ENCODE results near the gene RYR3.

Gene RYR3

GRCh38 chr15:33618350-33618749 is 307.6 kb downstream of the RYR3 start:
- no peak overlapping the region for H4K12ac ChIP-seq (ENCODE audit: low read depth, low read length)
- no CpG with 5 or more reads among the region's 5 CpGs for WGBS (ENCODE audit: extremely low coverage, insufficient coverage, insufficient read length)
- H2BK5ac ChIP-seq (ENCODE audit: low read depth, low read length, poor library complexity), result no peak overlapping the region
- no peaks in the 10 kb centered on the region for H3K9me3 ChIP-seq (ENCODE audit: insufficient read depth, low read depth, low read length)
- H2AFZ ChIP-seq (ENCODE audit: insufficient read depth, low read length, poor library complexity), result no peak overlapping the region
- H3K4ac ChIP-seq (ENCODE audit: low read depth, low read length), result no peak overlapping the region
- no peaks in the 10 kb centered on the region for H3K36me3 ChIP-seq (ENCODE audit: control insufficient read depth in 1 of 2, insufficient read depth in 2 of 2, low read length in 2 of 2)
- no peak overlapping the region for H2AK5ac ChIP-seq (ENCODE audit: low read length)
- H2BK120ac ChIP-seq (ENCODE audit: insufficient read depth, low read length, poor library complexity), result no peak overlapping the region
- H4K8ac ChIP-seq (ENCODE audit: low read depth, low read length), result no peak overlapping the region
- no peak overlapping the region for H2BK12ac ChIP-seq (ENCODE audit: low read length)
- no peak overlapping the region for H3K27ac ChIP-seq (ENCODE audit: low read depth, low read length)
- no peak overlapping the region for H3K9ac ChIP-seq (ENCODE audit: low read length)
- H3K23ac ChIP-seq (ENCODE audit: low read length), result no peak overlapping the region
- H3K4me1 ChIP-seq (ENCODE audit: control insufficient read depth in 1 of 2, insufficient read depth in 2 of 2, low read length in 2 of 2), result no peaks in the 10 kb centered on the region
- H3K18ac ChIP-seq (ENCODE audit: low read length), result no peak overlapping the region
- peak; percentile 5 to 54 for DNase-seq
- H3K27me3 ChIP-seq (ENCODE audit: insufficient read depth, low read length), result no peaks in the 10 kb centered on the region
- H3K4me3 ChIP-seq (ENCODE audit: low read depth, low read length), result no peak overlapping the region
- no peaks in the 10 kb centered on the region for H3K79me2 ChIP-seq (ENCODE audit: control insufficient read depth, insufficient read depth, low read length, poor library complexity)
- no peak overlapping the region for H3K4me2 ChIP-seq (ENCODE audit: low read length)
- H3K79me1 ChIP-seq (ENCODE audit: low read length), result no peaks in the 10 kb centered on the region
- H4K91ac ChIP-seq (ENCODE audit: low read depth, low read length), result no peak overlapping the region
- H3K14ac ChIP-seq (ENCODE audit: low read length), result no peak overlapping the region

DNA sequence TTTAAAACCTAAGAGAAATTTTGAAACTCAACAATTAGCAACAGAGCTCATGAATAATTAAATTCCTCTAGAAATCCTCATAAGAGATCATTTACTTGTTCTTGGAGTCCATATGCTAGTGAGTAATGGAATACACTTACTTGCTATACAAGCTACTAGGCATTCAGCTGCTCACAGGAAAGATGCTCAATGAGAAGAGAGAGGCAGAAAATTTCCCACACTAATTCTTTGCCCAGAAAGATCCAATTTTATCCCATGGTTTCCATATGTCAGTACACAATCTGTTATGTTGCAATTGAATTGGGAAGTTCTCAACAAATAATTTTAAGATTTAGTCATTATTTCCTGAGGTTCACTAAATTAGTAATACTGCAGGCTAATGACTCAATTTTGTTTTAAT is 310.4 kb downstream of the RYR3 start:
- Histone ChIP-seq H2AFZ (ENCODE audit: insufficient read depth, low read length, poor library complexity) (no peak overlapping the region), H3K23ac (ENCODE audit: low read length) (no peak overlapping the region), H2BK5ac (ENCODE audit: low read depth, low read length, poor library complexity) (no peak overlapping the region), H3K79me2 (ENCODE audit: control insufficient read depth, insufficient read depth, low read length, poor library complexity) (no peaks in the 10 kb centered on the region), H3K27ac (ENCODE audit: low read depth, low read length) (no peak overlapping the region), H4K12ac (ENCODE audit: low read depth, low read length) (no peak overlapping the region), H3K4me1 (ENCODE audit: control insufficient read depth in 1 of 2, insufficient read depth in 2 of 2, low read length in 2 of 2) (no peaks in the 10 kb centered on the region), H3K4ac (ENCODE audit: low read depth, low read length) (no peak overlapping the region), H3K18ac (ENCODE audit: low read length) (no peak overlapping the region), H2AK5ac (ENCODE audit: low read length) (no peak overlapping the region), H2BK12ac (ENCODE audit: low read length) (no peak overlapping the region), H2BK120ac (ENCODE audit: insufficient read depth, low read length, poor library complexity) (no peak overlapping the region), H3K27me3 (ENCODE audit: insufficient read depth, low read length) (no peaks in the 10 kb centered on the region), H3K9me3 (ENCODE audit: insufficient read depth, low read depth, low read length) (no peaks in the 10 kb centered on the region), H3K4me3 (ENCODE audit: low read depth, low read length) (no peak overlapping the region), H4K91ac (ENCODE audit: low read depth, low read length) (no peak overlapping the region), H4K8ac (ENCODE audit: low read depth, low read length) (no peak overlapping the region), H3K36me3 (ENCODE audit: control insufficient read depth in 1 of 2, insufficient read depth in 2 of 2, low read length in 2 of 2) (no peaks in the 10 kb centered on the region), H3K79me1 (ENCODE audit: low read length) (no peaks in the 10 kb centered on the region), H3K14ac (ENCODE audit: low read length) (no peak overlapping the region), H3K4me2 (ENCODE audit: low read length) (no peak overlapping the region), H3K9ac (ENCODE audit: low read length) (no peak overlapping the region)
- no peak for DNase-seq

DNA sequence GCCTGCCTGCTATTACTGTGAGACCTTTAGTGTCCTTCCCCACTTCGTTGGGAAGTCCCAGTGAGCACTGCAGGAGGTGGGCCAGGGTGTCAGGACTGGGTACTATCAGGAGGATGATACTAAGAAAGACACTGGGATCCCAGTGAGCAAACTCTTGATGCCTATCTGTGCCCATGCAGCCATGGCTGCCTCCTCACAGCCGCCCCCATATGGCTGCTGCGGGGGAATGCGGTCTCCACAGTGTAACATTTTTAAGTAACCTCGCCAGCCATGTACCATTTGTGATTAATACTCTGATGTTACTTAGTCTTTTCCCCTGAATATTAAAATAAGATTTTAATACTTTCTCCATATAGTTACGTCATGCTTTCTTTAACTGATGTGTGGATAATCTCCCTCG is 312.2 kb downstream of the RYR3 start:
- Histone ChIP-seq H4K8ac (ENCODE audit: low read depth, low read length) (no peak overlapping the region), H3K27ac (ENCODE audit: low read depth, low read length) (no peak overlapping the region)
- WGBS (ENCODE audit: extremely low coverage, insufficient coverage, insufficient read length), result no CpG with 5 or more reads among the region's 7 CpGs

DNA sequence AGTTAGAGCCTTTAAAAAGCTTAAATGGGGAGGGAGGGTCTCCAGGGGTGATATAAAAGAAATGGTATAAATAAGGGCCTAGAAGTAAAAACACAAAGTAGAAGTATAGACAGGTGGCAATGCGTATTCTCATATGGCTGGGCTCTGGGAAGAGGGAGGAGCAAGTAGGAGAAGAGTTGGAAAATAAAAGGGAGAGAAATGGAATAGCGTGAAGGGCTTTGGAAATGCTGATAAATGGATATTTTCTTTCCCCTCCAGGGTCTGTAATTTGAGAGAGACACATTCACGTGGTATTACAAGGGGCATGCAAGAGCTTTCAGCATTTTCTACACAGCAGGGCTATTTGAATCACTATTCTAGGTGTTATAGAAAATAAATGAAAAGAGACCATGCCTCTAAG is 313.7 kb downstream of the RYR3 start:
- Histone ChIP-seq H3K4me2 (ENCODE audit: low read length) (no peak overlapping the region), H2BK12ac (ENCODE audit: low read length) (no peak overlapping the region), H3K79me2 (ENCODE audit: control insufficient read depth, insufficient read depth, low read length, poor library complexity) (no peaks in the 10 kb centered on the region), H4K12ac (ENCODE audit: low read depth, low read length) (no peak overlapping the region), H4K8ac (ENCODE audit: low read depth, low read length) (no peak overlapping the region), H3K79me1 (ENCODE audit: low read length) (no peaks in the 10 kb centered on the region), H3K4me1 (ENCODE audit: control insufficient read depth in 1 of 2, insufficient read depth in 2 of 2, low read length in 2 of 2) (no peaks in the 10 kb centered on the region), H3K9me3 (ENCODE audit: insufficient read depth, low read depth, low read length) (peaks cover 2% of the 10 kb centered on the region), H2BK5ac (ENCODE audit: low read depth, low read length, poor library complexity) (no peak overlapping the region), H2BK120ac (ENCODE audit: insufficient read depth, low read length, poor library complexity) (no peak overlapping the region), H3K4me3 (ENCODE audit: low read depth, low read length) (no peak overlapping the region), H3K18ac (ENCODE audit: low read length) (no peak overlapping the region), H3K27ac (ENCODE audit: low read depth, low read length) (no peak overlapping the region), H4K91ac (ENCODE audit: low read depth, low read length) (no peak overlapping the region), H3K14ac (ENCODE audit: low read length) (no peak overlapping the region), H3K36me3 (ENCODE audit: control insufficient read depth in 1 of 2, insufficient read depth in 2 of 2, low read length in 2 of 2) (peaks cover 0 to 2% of the 10 kb centered on the region in 2 experiments), H2AK5ac (ENCODE audit: low read length) (no peak overlapping the region), H3K27me3 (ENCODE audit: insufficient read depth, low read length) (no peaks in the 10 kb centered on the region), H2AFZ (ENCODE audit: insufficient read depth, low read length, poor library complexity) (no peak overlapping the region), H3K9ac (ENCODE audit: low read length) (no peak overlapping the region), H3K23ac (ENCODE audit: low read length) (no peak overlapping the region), H3K4ac (ENCODE audit: low read depth, low read length) (no peak overlapping the region)
- WGBS (ENCODE audit: extremely low coverage, insufficient coverage, insufficient read length), result 100% methylated on average over 1 of the region's 3 CpGs
- DNase-seq, result no peak

More for the DNA sequence above, 312.2 kb downstream of the RYR3 start:
- H4K12ac ChIP-seq (ENCODE audit: low read depth, low read length), result no peak overlapping the region
- no peaks in the 10 kb centered on the region for H3K79me2 ChIP-seq (ENCODE audit: control insufficient read depth, insufficient read depth, low read length, poor library complexity)
- H3K4me2 ChIP-seq (ENCODE audit: low read length), result no peak overlapping the region
- H2AFZ ChIP-seq (ENCODE audit: insufficient read depth, low read length, poor library complexity), result no peak overlapping the region
- no peak overlapping the region for H3K4ac ChIP-seq (ENCODE audit: low read depth, low read length)
- no peak overlapping the region for H2BK12ac ChIP-seq (ENCODE audit: low read length)
- H3K27me3 ChIP-seq (ENCODE audit: insufficient read depth, low read length), result no peaks in the 10 kb centered on the region
- no peak for DNase-seq
- no peaks in the 10 kb centered on the region for H3K79me1 ChIP-seq (ENCODE audit: low read length)
- no peaks in the 10 kb centered on the region for H3K4me1 ChIP-seq (ENCODE audit: control insufficient read depth in 1 of 2, insufficient read depth in 2 of 2, low read length in 2 of 2)
- H2BK5ac ChIP-seq (ENCODE audit: low read depth, low read length, poor library complexity), result no peak overlapping the region
- no peak overlapping the region for H3K9ac ChIP-seq (ENCODE audit: low read length)
- H3K9me3 ChIP-seq (ENCODE audit: insufficient read depth, low read depth, low read length), result peaks cover 2% of the 10 kb centered on the region
- H3K36me3 ChIP-seq (ENCODE audit: control insufficient read depth in 1 of 2, insufficient read depth in 2 of 2, low read length in 2 of 2), result peaks cover 0 to 2% of the 10 kb centered on the region in 2 experiments
- no peak overlapping the region for H2AK5ac ChIP-seq (ENCODE audit: low read length)
- no peak overlapping the region for H4K91ac ChIP-seq (ENCODE audit: low read depth, low read length)
- H3K4me3 ChIP-seq (ENCODE audit: low read depth, low read length), result no peak overlapping the region
- H2BK120ac ChIP-seq (ENCODE audit: insufficient read depth, low read length, poor library complexity), result no peak overlapping the region
- H3K14ac ChIP-seq (ENCODE audit: low read length), result no peak overlapping the region
- H3K23ac ChIP-seq (ENCODE audit: low read length), result no peak overlapping the region
- H3K18ac ChIP-seq (ENCODE audit: low read length), result no peak overlapping the region
